HCT116 (cell line): ENCODE results near the gene C4A. TPM values are rescaled to one million over a fixed set of nuclear protein-coding genes. Genes with fewer than 3 reads are reported as not detected.
"Not testable (repeated sequence)": the region's sequence is repeated elsewhere in the genome, so short reads cannot be mapped to it uniquely, and the experiment has no call there.

Experiments used
- ATAC-seq: fragments of 200-7000 bp; cut with Tn5 transposase; 2 replicates; pipeline ENCODE4 v1.9.1; 2020; ENCODE audit warnings: mild to moderate bottlenecking, moderate library complexity
- BruUV-seq: library from RNA; stranded (reverse); fragments of 400-500 nt; replicated peaks from 2 replicates; lab custom pipeline; 2021; lab: Mats Ljungman, UMichigan
- CTCF ChIA-PET: fragments of 300-600 bp; sonication (Branson Sonifier 250); formaldehyde crosslinking; loops from one replicate; lab custom pipeline; 2021; ENCODE audit warnings: antibody characterized with exemption; lab: Charles Lee
- POLR2A ChIA-PET: fragments of 300-600, 350-600 bp; sonication (Branson Sonifier 250); formaldehyde crosslinking; loops from one replicate; lab custom pipeline; 2021; ENCODE audit warnings: antibody characterized with exemption; lab: Charles Lee
- RAD21 ChIA-PET, 2 experiments: fragments of 300-600 bp; sonication (Branson Sonifier 250); formaldehyde crosslinking; loops; one replicate each; lab custom pipeline; 2023; ENCODE audit warnings: low total read pairs in 2 of 2; ENCODE audit not compliant: uncharacterized antibody in 2 of 2, unreplicated experiment in 2 of 2, low non-redundant PET in 1 of 2; lab: Charles Lee
- DNase-seq: peaks from one replicate; pipeline ENCODE4 v3.0.0-alpha.2; 2010; ENCODE audit warnings: low read depth, low spot score
- H2AFZ ChIP-seq: fragments of 200-600 bp; shearing (Covaris generic), sonication (generic); 2 replicates; pipeline ENCODE4 v1.6.1; 2017; ENCODE audit warnings: low read depth, mixed run types, mixed read lengths, antibody characterized with exemption, low read length; ENCODE audit not compliant: poor library complexity, severe bottlenecking
- H3K27ac ChIP-seq: 2 replicates; pipeline ENCODE4 v1.5.1; 2012; ENCODE audit warnings: low read depth, low read length
- H3K27me3 ChIP-seq: fragments of 200-600 bp; sonication (generic); 2 replicates; pipeline ENCODE4 v1.6.1; 2016; ENCODE audit warnings: mixed run types, low read length, mixed read lengths; ENCODE audit not compliant: insufficient read depth
- H3K36me3 ChIP-seq, 2 experiments: fragments of 200-500 bp in 1 of 2; fragments of 200-600 bp in 1 of 2; sonication (Bioruptor generic) in 1 of 2; sonication (generic) in 1 of 2; 2 replicates each; pipeline versions ENCODE4 v1.5.1 to v1.6.1; 2014 to 2016; ENCODE audit warnings: low read length in 2 of 2, inconsistent platforms in 1 of 2, mixed read lengths in 1 of 2, mixed run types in 1 of 2; ENCODE audit not compliant: insufficient read depth in 2 of 2, control insufficient read depth in 1 of 2
- H3K4me1 ChIP-seq, 2 experiments: fragments of 200-600 bp in 1 of 2; sonication (generic) in 1 of 2; 2 replicates each; pipeline versions ENCODE4 v1.5.1 to v1.6.1; 2012 to 2017; ENCODE audit warnings: low read length in 2 of 2, inconsistent platforms in 1 of 2, mild to moderate bottlenecking in 1 of 2, mixed read lengths in 1 of 2, mixed run types in 1 of 2, moderate library complexity in 1 of 2; ENCODE audit not compliant: insufficient read depth in 2 of 2, control insufficient read depth in 1 of 2
- H3K4me2 ChIP-seq: fragments of 200-600 bp; sonication (generic); 2 replicates; pipeline ENCODE4 v1.6.1; 2017; ENCODE audit warnings: mixed run types, low read length, mixed read lengths
- H3K4me3 ChIP-seq, 2 experiments: fragments of 200-600 bp in 1 of 2; sonication (generic) in 1 of 2; replicated peaks in 1 of 2; 2 replicates each; pipeline ENCODE4 v1.5.1; 2011 to 2016; ENCODE audit warnings: low read length in 2 of 2, control low read depth in 1 of 2, low read depth in 1 of 2, mild to moderate bottlenecking in 1 of 2, mixed read lengths in 1 of 2, mixed run types in 1 of 2
- H3K79me2 ChIP-seq: fragments of 200-600 bp; sonication (generic); 2 replicates; pipeline ENCODE4 v1.6.1; 2017; ENCODE audit warnings: mild to moderate bottlenecking, mixed run types, low read length, moderate library complexity, mixed read lengths; ENCODE audit not compliant: insufficient read depth
- H3K9ac ChIP-seq: fragments of 200-600 bp; sonication (generic); 2 replicates; pipeline ENCODE4 v1.6.1; 2016; ENCODE audit warnings: low read length, mixed read lengths
- H3K9me2 ChIP-seq: fragments of 200-600 bp; sonication (generic), shearing (Covaris generic); 2 replicates; pipeline ENCODE4 v1.6.1; 2017; ENCODE audit warnings: mixed run types, mild to moderate bottlenecking, moderate library complexity; ENCODE audit not compliant: insufficient read depth
- H3K9me3 ChIP-seq, 2 experiments: fragments of 200-500 bp in 1 of 2; fragments of 200-600 bp in 1 of 2; sonication (Bioruptor generic) in 1 of 2; sonication (generic) in 1 of 2; 2 replicates each; pipeline ENCODE4 v1.6.1; 2014 to 2017; ENCODE audit warnings: low read length in 2 of 2, mixed read lengths in 2 of 2, inconsistent platforms in 1 of 2, low read depth in 1 of 2, mild to moderate bottlenecking in 1 of 2, mixed run types in 1 of 2, moderate library complexity in 1 of 2; ENCODE audit not compliant: control insufficient read depth in 1 of 2, insufficient read depth in 1 of 2
- H4K20me1 ChIP-seq: fragments of 200-600 bp; sonication (generic), shearing (Covaris generic); 2 replicates; pipeline ENCODE4 v1.6.1; 2017; ENCODE audit warnings: mixed run types, mild to moderate bottlenecking, moderate library complexity; ENCODE audit not compliant: insufficient read depth
- ATF3 ChIP-seq: IDR thresholded peaks from 2 replicates; pipeline ENCODE4 v1.6.1; 2012
- CBX3 ChIP-seq: IDR thresholded peaks from 2 replicates; pipeline ENCODE4 v1.6.1; 2012; ENCODE audit warnings: low read depth
- CEBPB ChIP-seq: IDR thresholded peaks from 2 replicates; pipeline ENCODE4 v1.6.1; 2012; ENCODE audit warnings: low read depth
- CTCF ChIP-seq, 3 experiments: fragments of 200-600 bp in 1 of 3; sonication (generic) in 1 of 3; IDR thresholded peaks in 2 of 3; conservative IDR thresholded peaks in 1 of 3; 2 replicates each; pipeline ENCODE4 v1.5.1; 2012 to 2017; ENCODE audit warnings: low read depth in 2 of 3, low read length in 2 of 3, antibody characterized with exemption in 1 of 3, borderline replicate concordance in 1 of 3, control low read depth in 1 of 3, mild to moderate bottlenecking in 1 of 3, mixed read lengths in 1 of 3, mixed run types in 1 of 3, moderate library complexity in 1 of 3; ENCODE audit not compliant: insufficient read depth in 1 of 3
- EGR1 ChIP-seq: IDR thresholded peaks from 2 replicates; pipeline ENCODE4 v1.6.1; 2012; ENCODE audit warnings: low read depth
- EZH2 ChIP-seq: fragments of 200-600 bp; sonication (generic); IDR thresholded peaks from 2 replicates; pipeline ENCODE4 v1.6.1; 2017; ENCODE audit warnings: antibody characterized with exemption, mixed run types
- RAD21 ChIP-seq: IDR thresholded peaks from 2 replicates; pipeline ENCODE4 v1.6.1; 2012; ENCODE audit warnings: low read depth, mild to moderate bottlenecking
- ZFX ChIP-seq: fragments of 450-650 bp; IDR thresholded peaks from 2 replicates; pipeline ENCODE4 v1.6.1; 2017
- intact Hi-C: fragments of 100-400 bp; cut with micrococcal nuclease; formaldehyde crosslinking; loops from 2 replicates; pipeline ENCODE4 v1.10.0; 2022
- total RNA-seq: library from RNA; stranded (reverse); gene quantifications from one replicate; pipeline ENCODE4 v1.2.1, GENCODE V29; 2021; ENCODE audit not compliant: unreplicated experiment

C4A gene
- total RNA-seq, 1 experiment from 2014 or later = 5.1 TPM

- intact Hi-C loops = no loop called here
- Histone ChIP-seq H3K4me1 (peaks cover 9 to 27% of the 10 kb centered on the region in 2 experiments), H3K36me3 (no peaks in the 10 kb centered on the region), H3K9ac (peak overlapping the region; percentile 28; the same call in 1 of the 2 replicates), H2AFZ (no peak overlapping the region), H3K27me3 (no peaks in the 10 kb centered on the region), H3K27ac (no peak overlapping the region), H3K9me3 (no peaks in the 10 kb centered on the region), H3K4me2 (peak overlapping the region; percentile 67), H3K79me2 (no peaks in the 10 kb centered on the region), H3K4me3 (peak overlapping the region in 1 of 2 experiments; percentile 16; a peak in 2 of 4 replicates), H4K20me1 (no peaks in the 10 kb centered on the region), H3K9me2 (no peaks in the 10 kb centered on the region)
- ATAC-seq = no peak
- ChIA-PET RAD21 (no interaction called here), POLR2A (no interaction called here), CTCF (interaction anchor here (0.7 to 0.8 kb wide), 4 partner anchors 11 to 150 kb away, joined by 3 to 5 read pairs (median 3); no protein-coding TSS in a partner anchor)
- DNase-seq = no peak
- no peak for TF ChIP-seq EZH2
- TF ChIP-seq ZFX = no peak
- no peak for TF ChIP-seq EGR1
- no TSS peak for BruUV-seq
Measured at GRCh38 chr6:32047539-32047854, 65.6 kb downstream of the C4A start.

GRCh38 chr6:32047855-32048766 is 66.3 kb downstream of the C4A start:
- H3K9me2 ChIP-seq = no peaks in the 10 kb centered on the region
- H2AFZ ChIP-seq = no peak overlapping the region
- H3K4me3 ChIP-seq = no peak overlapping the region
- RAD21 ChIA-PET = no interaction called here
- no peaks in the 10 kb centered on the region for H3K9me3 ChIP-seq
- H3K4me1 ChIP-seq = peaks cover 9 to 27% of the 10 kb centered on the region in 2 experiments
- CTCF ChIA-PET = interaction anchor here (0.7 to 0.8 kb wide), 4 partner anchors 11 to 150 kb away, joined by 3 to 5 read pairs (median 3); no protein-coding TSS in a partner anchor
- no peaks in the 10 kb centered on the region for H3K79me2 ChIP-seq
- peak; percentile 94 for ATAC-seq
- H3K9ac ChIP-seq = peak overlapping the region; percentile 26; the same call in 1 of the 2 replicates
- peak; percentile 34 for DNase-seq
- intact Hi-C loops = no loop called here
- no peaks in the 10 kb centered on the region for H3K27me3 ChIP-seq
- TF ChIP-seq RAD21 (peak; percentile 59), CBX3 (no peak), ATF3 (no peak), CEBPB (no peak), CTCF (IDR thresholded peaks at IDR 0.05 in 2 of 3, conservative IDR thresholded peaks at IDR 0.05 in 1 of 3; ENCODE audit: borderline replicate concordance in 1 of 3, insufficient read depth in 1 of 3, low read depth in 2 of 3, low read length in 2 of 3) (peak; percentile 51 to 76 (median 67))
- TF ChIP-seq, all 23 proteins: peak for 2
- BruUV-seq = no TSS peak
- Histone ChIP-seq H4K20me1 (no peaks in the 10 kb centered on the region), H3K27ac (no peak overlapping the region), H3K4me2 (peak overlapping the region; percentile 67), H3K36me3 (no peaks in the 10 kb centered on the region)
- POLR2A ChIA-PET = no interaction called here

GRCh38 chr6:32049149-32049548 is 67.3 kb downstream of the C4A start:
- H3K79me2 ChIP-seq, BruUV-seq, H3K9ac ChIP-seq, H3K27me3 ChIP-seq, H3K9me3 ChIP-seq, H4K20me1 ChIP-seq, H3K4me3 ChIP-seq, H3K27ac ChIP-seq, CTCF ChIA-PET, H3K9me2 ChIP-seq, H3K36me3 ChIP-seq, H2AFZ ChIP-seq, POLR2A ChIA-PET, intact Hi-C loops, DNase-seq, ATAC-seq, H3K4me2 ChIP-seq, RAD21 ChIA-PET: not testable (repeated sequence)
- peaks cover 9 to 27% of the 10 kb centered on the region in 2 experiments for H3K4me1 ChIP-seq
